ENCODE results near the gene TSPAN18.

The TSPAN18 gene

DNA sequence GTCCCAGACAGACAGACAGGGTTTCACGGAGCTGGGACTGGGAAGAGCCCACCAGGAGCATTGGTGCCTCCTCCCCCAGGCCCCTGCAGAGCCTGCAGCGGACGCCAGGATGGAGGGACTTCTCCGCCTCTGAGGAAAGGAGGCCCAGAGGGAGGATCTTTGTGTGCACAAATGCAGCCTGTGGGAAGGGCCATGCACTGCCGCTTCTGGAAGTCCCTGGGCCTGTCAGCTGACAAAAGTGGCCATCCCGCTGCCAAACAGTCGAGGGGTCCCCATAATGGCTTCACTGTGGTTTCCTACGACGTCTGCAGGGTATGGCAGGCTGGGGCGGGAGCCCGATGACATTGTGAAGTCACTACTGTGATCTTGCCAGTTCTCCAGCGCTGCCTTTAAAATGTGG, 150.1 kb downstream of the TSPAN18 start:
- DNase-seq: no peak

GRCh38 chr11:44877571-44878497, 151.1 kb downstream of the TSPAN18 start:
- DNase-seq: no peak

GRCh38 chr11:44878711-44879110, 151.9 kb downstream of the TSPAN18 start:
- no peak for DNase-seq

- DNase-seq: no peak
Measured at GRCh38 chr11:44879432-44879831, 152.7 kb downstream of the TSPAN18 start.

GRCh38 chr11:44880511-44880910, 153.7 kb downstream of the TSPAN18 start:
- no peak for DNase-seq

DNA sequence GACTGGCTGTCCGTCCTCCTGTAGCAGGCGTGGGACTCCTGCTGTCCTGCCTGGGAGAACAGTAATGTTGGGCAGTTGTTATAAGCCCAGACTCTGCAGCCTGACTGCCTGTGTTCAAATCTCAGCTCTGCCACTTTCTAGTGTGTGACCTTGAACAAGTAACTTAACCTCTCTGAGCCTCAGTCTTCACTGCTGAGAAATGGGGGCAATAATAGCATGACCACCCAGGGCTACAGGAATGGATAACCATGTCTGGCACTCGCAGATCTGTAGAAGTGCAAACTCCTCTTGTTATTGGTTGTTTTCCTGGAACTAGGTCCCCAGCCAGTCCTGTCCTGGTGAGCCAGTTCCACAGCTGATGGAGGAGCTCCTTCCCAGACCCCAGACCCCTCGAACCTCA, 154.2 kb downstream of the TSPAN18 start:
- DNase-seq: no peak

- no peak for DNase-seq
Measured at GRCh38 chr11:44883277-44883676, 156.5 kb downstream of the TSPAN18 start.

- no peak for DNase-seq
Measured at GRCh38 chr11:44884056-44884455, 157.3 kb downstream of the TSPAN18 start.

DNA sequence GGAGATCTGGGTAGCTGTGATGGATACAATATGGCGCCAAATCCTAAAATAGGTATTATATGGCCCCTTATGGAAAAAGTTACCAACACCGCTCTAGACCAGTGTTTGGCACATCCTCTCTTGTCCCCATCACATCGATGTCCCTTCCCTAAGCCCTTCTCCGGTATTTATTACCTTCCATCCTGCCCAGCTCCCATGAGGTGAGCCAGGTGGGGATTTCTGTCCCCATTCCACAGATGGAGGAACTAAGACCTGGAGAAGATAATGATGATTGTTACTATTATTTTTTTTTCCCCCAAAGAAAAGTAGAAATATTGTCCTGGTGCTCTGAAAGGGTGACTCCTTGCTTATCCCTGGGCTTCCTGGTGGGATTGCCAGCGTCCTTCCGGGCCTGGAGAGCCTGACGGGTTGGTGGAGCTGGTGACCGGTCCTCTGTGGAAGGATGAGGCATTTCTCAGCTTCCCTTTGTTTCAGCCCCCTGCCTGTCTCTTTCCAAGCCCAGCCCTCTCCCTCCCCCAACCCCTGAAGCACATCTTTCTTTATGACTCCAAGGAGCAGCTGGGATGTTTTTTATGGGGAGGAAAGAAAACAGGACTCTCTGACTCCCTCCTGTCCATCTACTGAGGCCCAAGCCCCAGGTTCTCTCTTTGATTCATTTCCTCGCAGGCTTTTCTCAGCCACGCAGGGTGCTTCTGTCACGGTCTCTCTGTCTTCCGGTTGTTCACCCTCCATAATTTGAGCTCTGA, 158.5 kb downstream of the TSPAN18 start:
- DNase-seq: no peak

DNA sequence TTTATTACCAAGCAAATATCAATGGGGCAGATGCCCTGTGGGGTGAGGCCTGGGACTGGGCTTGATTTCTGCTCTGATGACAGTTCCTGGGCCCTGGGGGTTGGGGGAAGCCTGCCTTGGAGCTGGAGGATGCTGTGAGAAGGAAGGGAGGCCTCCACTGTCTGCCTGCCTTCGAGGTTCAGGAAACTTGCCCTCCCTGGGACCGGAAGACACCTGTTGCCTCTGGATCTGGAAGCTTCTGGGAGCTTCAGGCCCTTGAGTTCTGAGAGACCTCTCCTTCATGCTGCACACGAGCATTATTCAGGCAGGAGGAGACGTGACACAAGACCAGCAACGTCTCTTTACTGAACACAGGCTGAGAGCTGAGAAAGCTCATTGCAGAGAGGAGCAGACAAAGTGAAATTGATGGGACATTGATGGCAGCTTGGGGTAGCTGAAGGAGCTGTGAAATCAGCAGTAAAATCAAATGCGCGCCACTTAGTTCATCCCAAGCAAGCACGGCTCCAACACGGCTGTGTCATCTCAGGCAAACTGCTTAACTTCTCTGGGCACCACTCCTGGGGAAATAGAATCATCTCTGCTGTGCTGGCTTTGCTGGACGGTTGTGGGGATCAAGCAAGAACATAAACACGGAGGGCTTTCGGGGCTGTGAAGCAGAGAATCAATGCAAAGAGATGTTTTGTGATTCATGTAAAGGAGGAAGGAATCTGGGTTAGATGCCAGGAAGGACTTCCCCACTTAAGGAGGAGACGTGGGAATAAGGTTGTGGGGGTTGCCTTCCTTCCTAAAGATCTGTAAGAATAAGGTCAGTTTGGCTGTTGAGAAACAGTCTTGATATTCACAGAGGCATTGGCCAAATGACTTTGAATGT, 159.4 kb downstream of the TSPAN18 start:
- no peak for DNase-seq

DNA sequence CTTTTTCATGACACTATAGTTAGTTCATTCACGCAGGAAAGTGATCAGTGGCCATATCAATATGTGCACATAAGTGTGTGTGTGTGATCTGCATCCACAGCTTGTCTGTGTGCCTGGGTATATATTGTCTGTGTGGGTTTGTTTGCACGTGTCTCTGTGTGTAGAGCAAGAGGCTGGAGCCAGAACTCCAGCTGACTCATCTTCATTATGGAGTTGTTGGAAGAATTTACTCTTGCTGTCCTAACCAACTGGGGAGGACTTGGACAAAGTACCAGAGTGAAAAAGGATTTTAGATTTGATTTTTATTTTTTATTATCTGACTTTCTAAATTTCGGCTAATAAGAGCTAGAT, 160.0 kb downstream of the TSPAN18 start:
- no peak for DNase-seq

DNA sequence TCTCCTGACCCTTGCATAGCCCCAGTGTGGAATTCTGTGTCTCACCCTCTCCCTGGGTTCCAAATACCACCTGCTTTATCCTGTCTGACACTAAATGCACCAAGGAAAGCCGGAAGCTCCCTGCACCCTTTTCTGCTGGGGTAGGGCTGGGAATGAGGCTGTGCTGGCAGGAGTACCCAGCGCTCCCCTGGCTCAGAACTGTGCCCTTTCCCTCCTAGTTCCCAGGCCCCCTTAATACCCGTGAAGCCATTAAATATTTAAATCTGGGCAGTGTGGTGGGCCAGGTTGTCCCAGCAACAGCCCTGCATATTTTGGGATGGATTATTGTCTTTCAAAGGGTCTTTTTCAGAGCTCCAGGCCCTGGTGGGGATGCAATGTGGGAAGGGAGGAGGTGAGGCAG, 160.9 kb downstream of the TSPAN18 start:
- DNase-seq: no peak

- DNase-seq: no peak
Measured at GRCh38 chr11:44889266-44889665, 162.5 kb downstream of the TSPAN18 start.

GRCh38 chr11:44892843-44893242, 166.1 kb downstream of the TSPAN18 start:
- DNase-seq: no peak

- DNase-seq: no peak
Measured at GRCh38 chr11:44893308-44893822, 166.6 kb downstream of the TSPAN18 start.

GRCh38 chr11:44893846-44894617, 167.3 kb downstream of the TSPAN18 start:
- DNase-seq: peak; percentile 43 to 48

- DNase-seq: peak in 1 of 2 experiments; percentile 8
Measured at GRCh38 chr11:44899959-44900358, 173.2 kb downstream of the TSPAN18 start.

- no peak for DNase-seq
Measured at GRCh38 chr11:44901120-44901633, 174.4 kb downstream of the TSPAN18 start.

- DNase-seq: no peak
Measured at GRCh38 chr11:44901786-44902185, 175.0 kb downstream of the TSPAN18 start.

GRCh38 chr11:44903035-44903434, 176.3 kb downstream of the TSPAN18 start:
- no peak for DNase-seq

DNA sequence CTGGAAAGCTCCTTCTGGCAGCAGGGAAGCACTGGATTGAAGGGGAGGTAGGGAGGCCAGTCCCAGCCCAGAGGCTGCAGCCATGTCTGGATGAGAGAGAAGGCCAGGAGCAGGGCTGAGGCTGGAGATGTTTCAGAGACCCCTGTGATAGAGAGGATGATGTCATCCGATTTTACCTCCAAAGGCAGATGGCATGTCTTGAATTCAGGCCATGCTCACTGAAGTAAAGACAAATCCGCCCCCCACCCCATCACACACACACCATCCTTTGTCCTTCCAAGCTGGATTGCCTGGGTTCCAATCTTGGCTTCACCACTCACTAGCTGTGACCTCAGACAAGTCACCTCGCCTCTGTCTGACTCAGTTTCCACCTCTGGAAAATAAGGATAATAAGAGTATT, 176.8 kb downstream of the TSPAN18 start:
- no peak for DNase-seq
